Measurements from ENCODE around the gene ZDHHC7.

DNA sequence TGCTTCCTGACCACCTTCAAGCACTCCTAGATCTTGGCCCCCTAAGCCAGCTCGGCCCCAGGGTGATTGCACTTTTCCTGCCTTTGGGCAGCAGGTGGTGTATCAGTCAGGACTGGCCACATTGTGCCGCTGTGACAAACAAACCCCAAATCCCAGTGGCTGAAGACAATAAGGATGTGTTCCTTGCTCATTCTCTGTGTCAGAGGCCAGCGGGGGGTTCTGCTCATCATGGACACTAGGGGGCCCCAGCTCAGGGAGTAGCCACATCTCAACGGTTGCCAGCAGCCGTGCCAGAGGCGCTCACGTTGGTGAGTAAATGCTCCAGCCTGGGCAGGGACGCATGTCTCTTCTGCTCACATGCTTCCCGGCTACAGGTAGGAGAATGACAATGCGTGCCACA lies 60.4 kb downstream of the ZDHHC7 start:
- TF ChIP-seq, protein P1, sequence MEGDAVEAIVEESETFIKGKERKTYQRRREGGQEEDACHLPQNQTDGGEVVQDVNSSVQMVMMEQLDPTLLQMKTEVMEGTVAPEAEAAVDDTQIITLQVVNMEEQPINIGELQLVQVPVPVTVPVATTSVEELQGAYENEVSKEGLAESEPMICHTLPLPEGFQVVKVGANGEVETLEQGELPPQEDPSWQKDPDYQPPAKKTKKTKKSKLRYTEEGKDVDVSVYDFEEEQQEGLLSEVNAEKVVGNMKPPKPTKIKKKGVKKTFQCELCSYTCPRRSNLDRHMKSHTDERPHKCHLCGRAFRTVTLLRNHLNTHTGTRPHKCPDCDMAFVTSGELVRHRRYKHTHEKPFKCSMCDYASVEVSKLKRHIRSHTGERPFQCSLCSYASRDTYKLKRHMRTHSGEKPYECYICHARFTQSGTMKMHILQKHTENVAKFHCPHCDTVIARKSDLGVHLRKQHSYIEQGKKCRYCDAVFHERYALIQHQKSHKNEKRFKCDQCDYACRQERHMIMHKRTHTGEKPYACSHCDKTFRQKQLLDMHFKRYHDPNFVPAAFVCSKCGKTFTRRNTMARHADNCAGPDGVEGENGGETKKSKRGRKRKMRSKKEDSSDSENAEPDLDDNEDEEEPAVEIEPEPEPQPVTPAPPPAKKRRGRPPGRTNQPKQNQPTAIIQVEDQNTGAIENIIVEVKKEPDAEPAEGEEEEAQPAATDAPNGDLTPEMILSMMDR (IDR thresholded peaks at IDR 0.05): no peak
- no peak for TF ChIP-seq POLR2AphosphoS5 (IDR thresholded peaks at IDR 0.05)
